Kasumi-1 (cell line): ENCODE data around the gene TMSB15C.

Experiments
- DNase-seq, 2 experiments: peaks; one replicate each; lab custom pipeline; 2025; lab: John Stamatoyannopoulos, UW

The TMSB15C gene

DNA sequence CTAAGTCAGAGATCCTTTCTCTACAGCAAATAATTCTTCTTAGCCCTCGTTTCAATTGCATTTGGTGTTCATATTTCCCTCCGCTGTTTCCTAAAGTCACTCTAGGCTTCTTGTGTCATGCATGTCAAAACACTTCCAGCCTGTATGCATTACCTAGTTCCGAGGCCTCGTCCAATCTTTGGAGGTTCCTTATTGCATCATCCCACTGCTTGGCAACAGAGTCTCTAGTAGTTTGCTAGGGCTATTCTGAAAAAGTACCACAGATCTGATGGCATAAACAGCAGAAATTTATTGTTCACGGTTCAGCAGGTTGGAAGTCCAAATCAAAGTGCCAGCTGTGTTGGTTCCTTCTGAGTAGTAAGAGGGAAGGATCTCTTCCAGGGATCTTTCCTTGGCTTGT lies 30.4 kb downstream of the TMSB15C start:
- DNase-seq: no peak

- DNase-seq: no peak
Measured at GRCh38 chrX:104041003-104041402, 35.0 kb downstream of the TMSB15C start.

DNA sequence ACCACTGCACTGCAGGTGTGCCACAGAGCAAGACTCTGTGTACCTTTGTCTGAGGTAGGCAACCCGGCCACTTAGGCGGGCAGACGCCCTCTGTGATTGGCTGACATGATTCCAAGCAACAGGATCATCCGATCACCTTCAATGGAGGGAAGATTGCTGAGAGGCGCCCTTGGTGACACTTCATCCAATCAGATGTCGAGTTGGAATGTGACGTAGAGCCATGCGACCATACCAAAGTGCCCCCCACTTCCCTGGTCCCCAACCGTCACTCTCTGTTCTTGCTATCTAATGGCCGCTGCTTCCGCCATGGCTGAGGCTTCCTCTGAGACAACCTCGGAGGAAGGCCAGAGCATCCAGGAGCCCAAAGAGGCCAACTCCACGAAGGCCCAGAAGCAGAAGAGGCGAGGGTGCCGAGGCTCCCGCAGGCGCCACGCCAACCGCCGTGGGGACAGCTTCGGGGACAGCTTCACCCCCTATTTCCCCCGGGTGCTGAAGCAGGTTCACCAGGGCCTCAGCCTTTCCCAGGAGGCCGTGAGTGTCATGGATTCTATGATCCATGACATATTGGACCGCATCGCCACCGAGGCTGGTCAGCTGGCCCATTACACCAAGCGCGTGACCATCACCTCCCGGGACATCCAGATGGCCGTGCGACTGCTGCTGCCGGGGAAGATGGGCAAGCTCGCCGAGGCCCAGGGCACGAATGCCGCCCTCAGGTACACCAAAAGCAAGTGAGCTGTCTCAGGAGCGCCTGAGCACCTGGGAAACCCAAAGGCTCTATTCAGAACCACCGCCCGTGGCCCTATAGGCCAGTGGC lies 36.1 kb downstream of the TMSB15C start, which contains the start of gene H2BW2:
TSS of gene H2BW2 (plus strand) at position 268 of the 817 bp plus-strand sequence. CDS start at position 307, 39 bp downstream.
- no peak for DNase-seq
